ENCODE data around the gene C17orf78.

Gene C17orf78

DNA sequence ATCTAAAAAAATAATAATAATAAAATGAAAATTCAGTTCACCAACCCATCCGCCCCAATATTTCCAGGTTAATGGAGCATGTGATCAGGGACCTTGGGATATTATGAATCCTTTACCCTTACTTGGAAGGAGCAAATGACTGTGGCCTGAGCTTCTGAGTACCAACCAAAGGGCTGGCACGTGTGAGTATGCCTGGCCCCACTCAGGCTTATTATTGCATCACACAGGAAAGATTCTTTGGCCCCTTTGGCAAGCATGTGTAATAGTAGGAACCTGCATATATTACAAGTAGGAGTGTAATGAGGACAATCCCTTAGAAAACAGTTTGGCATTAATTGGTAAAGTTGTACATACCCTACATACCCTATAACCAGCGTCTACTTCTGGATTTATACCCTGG, 7.2 kb upstream of the C17orf78 start:
- TF ChIP-seq, protein P1, sequence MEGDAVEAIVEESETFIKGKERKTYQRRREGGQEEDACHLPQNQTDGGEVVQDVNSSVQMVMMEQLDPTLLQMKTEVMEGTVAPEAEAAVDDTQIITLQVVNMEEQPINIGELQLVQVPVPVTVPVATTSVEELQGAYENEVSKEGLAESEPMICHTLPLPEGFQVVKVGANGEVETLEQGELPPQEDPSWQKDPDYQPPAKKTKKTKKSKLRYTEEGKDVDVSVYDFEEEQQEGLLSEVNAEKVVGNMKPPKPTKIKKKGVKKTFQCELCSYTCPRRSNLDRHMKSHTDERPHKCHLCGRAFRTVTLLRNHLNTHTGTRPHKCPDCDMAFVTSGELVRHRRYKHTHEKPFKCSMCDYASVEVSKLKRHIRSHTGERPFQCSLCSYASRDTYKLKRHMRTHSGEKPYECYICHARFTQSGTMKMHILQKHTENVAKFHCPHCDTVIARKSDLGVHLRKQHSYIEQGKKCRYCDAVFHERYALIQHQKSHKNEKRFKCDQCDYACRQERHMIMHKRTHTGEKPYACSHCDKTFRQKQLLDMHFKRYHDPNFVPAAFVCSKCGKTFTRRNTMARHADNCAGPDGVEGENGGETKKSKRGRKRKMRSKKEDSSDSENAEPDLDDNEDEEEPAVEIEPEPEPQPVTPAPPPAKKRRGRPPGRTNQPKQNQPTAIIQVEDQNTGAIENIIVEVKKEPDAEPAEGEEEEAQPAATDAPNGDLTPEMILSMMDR (IDR thresholded peaks at IDR 0.05; ENCODE audit: low read depth, low read length, missing control alignments), result no peak
- no peak overlapping the region for H3K4me3 ChIP-seq (ENCODE audit: low read depth, low read length)
- no peak for DNase-seq (ENCODE audit: low read depth)

DNA sequence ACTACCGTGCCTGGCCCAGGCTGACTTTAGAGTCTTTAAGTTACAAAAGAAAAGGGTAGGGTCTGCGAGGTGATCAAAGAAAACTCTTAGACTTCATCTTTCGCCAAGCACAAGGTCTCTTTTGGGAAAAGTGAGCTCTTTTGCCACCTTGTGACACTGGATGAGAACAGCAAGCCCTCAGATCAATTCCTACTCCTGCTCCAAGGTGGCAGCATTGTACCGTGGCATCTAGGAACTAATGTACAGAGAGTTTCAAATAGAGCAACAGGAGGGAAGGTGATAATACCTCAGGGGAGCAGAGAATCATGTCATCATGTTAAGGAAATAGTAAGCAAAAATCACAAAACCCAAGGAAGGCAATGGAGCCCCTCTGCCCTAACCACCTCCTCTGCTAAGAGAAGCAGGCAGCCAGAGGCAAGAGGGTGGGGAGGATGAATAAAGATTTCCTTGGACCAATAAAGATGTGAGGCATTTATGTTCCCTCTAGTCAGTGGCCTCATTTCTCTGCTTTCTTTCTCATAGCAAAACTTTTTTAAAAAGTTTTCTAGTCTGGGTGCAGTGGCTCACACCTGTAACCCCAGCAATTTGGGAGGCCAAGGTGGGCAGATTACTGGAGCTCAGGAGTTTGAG, 2.1 kb upstream of the C17orf78 start:
- H3K4me3 ChIP-seq (ENCODE audit: low read depth, low read length), result no peak overlapping the region
- TF ChIP-seq, protein P1 (IDR thresholded peaks at IDR 0.05; ENCODE audit: low read depth, low read length, missing control alignments), result peak; percentile 99
- DNase-seq (ENCODE audit: low read depth), result peak; percentile 65

DNA sequence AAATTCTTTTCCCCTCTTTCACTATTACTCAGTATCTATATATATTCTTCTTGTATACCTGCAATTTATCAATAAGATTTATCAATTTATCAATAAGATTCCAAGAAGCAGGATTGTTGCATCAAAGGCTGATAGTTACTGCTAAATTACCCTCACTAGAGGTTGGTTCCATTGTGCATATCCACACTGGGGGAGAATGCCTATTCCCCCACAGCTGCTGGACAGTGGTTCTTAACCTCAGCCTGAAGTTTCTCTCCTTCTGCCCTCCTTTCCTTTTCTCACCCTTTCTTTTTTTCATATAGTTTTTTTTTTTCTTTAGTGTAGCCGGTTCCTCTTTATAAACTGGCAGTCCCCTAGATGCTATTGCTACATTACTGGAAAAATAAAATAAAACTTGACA, 6.3 kb downstream of the C17orf78 start:
- H3K4me3 ChIP-seq (ENCODE audit: low read depth, low read length), result no peak overlapping the region
- TF ChIP-seq, protein P1 (IDR thresholded peaks at IDR 0.05; ENCODE audit: low read depth, low read length, missing control alignments), result no peak
- DNase-seq (ENCODE audit: low read depth), result no peak

DNA sequence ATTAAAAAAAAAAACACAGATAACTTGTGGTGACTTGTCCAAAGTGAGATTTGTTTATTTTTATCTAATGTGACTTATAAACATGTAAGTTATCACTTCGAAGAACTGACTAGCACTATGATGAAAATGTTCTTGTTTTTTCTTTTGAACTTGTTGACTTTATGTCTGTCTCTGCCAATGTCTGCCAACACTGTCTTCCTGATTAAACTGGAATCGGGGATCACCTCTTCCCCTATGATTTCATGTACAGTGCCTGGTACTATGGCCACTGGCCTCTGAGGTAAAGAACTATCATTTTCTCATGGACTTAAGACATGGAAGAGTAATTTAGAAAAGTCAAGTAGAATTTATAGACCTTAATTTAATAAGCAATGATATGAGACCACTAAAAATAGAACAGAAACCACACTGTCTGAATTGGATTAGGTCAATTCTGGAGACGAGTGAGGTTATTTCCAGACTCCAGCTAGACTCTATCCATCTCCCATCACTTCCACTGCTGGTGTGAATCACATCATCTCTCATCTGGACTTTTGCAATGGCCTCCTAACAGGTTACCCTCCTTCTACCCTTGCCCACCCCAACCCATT, 8.9 kb downstream of the C17orf78 start:
- TF ChIP-seq, protein P1 (IDR thresholded peaks at IDR 0.05; ENCODE audit: low read depth, low read length, missing control alignments), result no peak
- no peak for DNase-seq (ENCODE audit: low read depth)
- H3K4me3 ChIP-seq (ENCODE audit: low read depth, low read length), result no peak overlapping the region

DNA sequence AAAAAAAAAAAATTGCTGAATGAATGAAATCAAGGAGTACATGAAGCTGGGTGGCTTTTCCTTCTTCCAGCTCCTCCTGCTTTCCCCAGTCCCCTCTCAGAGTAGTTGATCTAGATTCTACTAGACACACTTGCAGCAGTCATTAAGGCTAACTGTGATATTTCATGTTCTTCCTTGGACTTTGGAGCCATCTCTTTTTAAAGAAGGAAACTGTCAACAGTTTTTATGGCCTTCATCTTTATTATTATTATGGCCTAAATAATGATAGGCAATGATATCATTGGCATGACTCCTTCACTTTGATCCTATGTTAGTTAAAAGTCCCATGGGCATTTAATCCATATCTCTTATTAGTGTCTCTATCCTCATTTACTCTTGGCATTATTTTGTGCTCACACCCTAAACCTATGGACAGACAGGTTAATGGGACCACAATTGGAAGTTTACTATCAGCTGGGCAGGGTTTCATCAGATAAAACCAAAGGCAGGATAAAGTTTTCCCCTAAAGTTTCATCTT, 9.7 kb downstream of the C17orf78 start:
- TF ChIP-seq, protein P1 (IDR thresholded peaks at IDR 0.05; ENCODE audit: low read depth, low read length, missing control alignments), result no peak
- H3K4me3 ChIP-seq (ENCODE audit: low read depth, low read length), result no peak overlapping the region
- DNase-seq (ENCODE audit: low read depth), result no peak

DNA sequence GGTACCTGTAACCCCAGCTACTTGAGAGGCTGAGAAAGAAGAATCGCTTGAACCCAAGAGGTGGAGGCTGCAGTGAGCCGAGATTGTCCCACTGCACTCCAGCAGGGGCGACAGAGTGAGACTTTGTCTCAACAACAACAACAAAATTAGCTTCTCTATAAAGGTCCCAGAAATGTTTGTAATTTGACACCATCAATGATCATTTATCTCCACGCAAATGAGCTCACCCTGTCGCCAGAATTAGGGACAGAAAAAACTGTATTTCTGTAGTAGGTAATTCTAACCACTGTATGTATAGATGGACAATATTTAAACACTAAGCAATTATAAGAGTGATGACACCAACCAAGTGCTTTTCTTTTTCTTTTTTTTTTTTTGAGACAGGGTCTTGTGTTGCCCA, 10.7 kb downstream of the C17orf78 start:
- no peak for DNase-seq (ENCODE audit: low read depth)
- TF ChIP-seq, protein P1 (IDR thresholded peaks at IDR 0.05; ENCODE audit: low read depth, low read length, missing control alignments), result no peak
- H3K4me3 ChIP-seq (ENCODE audit: low read depth, low read length), result no peak overlapping the region

DNA sequence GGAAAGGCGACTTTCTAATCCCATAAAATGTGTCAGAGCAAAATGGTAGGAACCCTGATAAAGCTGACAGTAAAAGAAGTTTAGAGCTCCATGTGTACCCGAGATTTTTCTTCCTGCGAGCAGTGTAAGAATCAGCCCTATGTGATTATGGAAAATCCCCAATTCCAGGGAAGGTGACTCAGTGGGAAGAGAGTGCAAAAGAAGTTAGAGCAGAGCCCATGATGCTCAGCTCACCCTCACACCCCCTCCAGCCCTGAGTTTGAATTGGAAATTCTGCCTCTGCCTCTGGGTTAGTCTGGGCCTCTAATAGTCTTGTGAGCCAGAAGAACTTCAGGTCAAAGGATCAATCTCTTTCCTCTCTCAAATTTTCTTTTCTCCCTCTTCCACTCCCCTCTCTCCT, 12.5 kb downstream of the C17orf78 start:
- no peak for DNase-seq (ENCODE audit: low read depth)
- no peak overlapping the region for H3K4me3 ChIP-seq (ENCODE audit: low read depth, low read length)
- TF ChIP-seq, protein P1 (IDR thresholded peaks at IDR 0.05; ENCODE audit: low read depth, low read length, missing control alignments), result no peak
